ENCODE data around the gene ALPK3. TPM values are rescaled to one million over a fixed set of nuclear protein-coding genes. Genes with fewer than 3 reads are reported as not detected.

The ALPK3 gene
- total RNA-seq, 6 experiments from 2014 or later: 0.05 to 0.60 (median 0.26) TPM

DNA sequence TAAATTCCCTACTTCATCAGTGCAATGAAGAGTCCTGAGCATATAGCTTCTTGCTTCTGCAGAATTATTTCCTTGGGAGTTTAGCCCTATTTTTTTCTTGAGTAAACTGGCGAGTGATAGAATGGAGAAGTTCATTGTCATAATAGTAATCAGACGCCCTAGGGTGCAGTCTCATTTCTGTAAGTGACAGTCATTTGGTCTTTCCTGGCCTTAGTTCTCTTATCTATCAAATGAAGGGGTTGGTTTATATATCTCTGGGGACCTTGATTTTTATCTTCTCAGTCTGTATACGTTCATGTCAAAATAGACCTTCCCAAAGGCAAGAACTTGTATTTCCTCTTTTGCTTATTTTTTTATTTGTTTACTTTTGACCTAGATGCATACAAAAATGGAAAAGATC is 9.9 kb upstream of the ALPK3 start:
- Mint-ChIP-seq H3K4me1 (ENCODE audit: low read depth) (peaks cover 25% of the 10 kb centered on the region), H3K9me3 (no peaks in the 10 kb centered on the region)

DNA sequence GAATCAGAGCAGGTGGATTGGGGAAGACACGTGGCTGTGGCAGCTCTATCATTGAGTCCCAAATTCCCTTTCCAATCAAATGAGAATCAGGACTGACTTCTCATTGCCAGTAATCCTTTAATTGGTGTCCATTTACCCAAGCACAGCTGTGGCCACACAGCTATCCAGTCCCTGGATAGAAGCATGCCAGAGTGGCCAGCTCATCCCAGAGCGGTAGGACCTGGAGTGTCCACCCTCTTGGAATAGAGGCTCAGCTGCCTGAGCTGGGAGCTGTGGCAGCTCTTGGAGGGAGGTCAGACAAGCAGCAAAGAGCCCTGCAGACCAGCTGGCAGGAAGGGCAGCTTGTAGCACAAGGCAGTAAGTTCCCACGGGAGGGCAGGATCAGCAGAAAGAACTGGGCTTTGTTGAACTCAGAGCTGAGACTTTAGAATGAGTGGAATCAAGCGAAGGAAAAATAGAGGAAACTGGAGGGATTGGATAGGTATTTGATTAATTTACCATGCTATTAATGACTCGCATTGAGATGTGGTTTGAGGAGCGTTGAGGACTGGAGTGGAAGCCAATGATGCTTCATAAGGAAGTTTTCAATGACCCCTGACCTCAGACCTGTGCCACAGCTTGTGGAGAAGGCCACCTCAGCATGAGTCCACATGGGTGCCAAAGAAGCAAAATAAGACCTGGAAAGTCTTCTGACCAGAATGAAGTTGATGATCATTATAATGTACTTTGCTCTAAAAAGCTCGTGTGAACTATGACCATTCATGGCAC is 6.9 kb upstream of the ALPK3 start:
- peaks cover 10% of the 10 kb centered on the region for H3K36me3 Mint-ChIP-seq (ENCODE audit: low read depth)
- peaks cover 5% of the 10 kb centered on the region; the same call in 1 of the 2 replicates for H3K27me3 Mint-ChIP-seq (ENCODE audit: insufficient read depth)
- DNase-seq: peak; percentile 60
- H3K27ac Mint-ChIP-seq: peak overlapping the region; percentile 60; the same call in 1 of the 2 replicates
- no peaks in the 10 kb centered on the region for H3K9me3 Mint-ChIP-seq
- TF ChIP-seq, protein P1, sequence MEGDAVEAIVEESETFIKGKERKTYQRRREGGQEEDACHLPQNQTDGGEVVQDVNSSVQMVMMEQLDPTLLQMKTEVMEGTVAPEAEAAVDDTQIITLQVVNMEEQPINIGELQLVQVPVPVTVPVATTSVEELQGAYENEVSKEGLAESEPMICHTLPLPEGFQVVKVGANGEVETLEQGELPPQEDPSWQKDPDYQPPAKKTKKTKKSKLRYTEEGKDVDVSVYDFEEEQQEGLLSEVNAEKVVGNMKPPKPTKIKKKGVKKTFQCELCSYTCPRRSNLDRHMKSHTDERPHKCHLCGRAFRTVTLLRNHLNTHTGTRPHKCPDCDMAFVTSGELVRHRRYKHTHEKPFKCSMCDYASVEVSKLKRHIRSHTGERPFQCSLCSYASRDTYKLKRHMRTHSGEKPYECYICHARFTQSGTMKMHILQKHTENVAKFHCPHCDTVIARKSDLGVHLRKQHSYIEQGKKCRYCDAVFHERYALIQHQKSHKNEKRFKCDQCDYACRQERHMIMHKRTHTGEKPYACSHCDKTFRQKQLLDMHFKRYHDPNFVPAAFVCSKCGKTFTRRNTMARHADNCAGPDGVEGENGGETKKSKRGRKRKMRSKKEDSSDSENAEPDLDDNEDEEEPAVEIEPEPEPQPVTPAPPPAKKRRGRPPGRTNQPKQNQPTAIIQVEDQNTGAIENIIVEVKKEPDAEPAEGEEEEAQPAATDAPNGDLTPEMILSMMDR (IDR thresholded peaks at IDR 0.05): no peak
- H3K4me1 Mint-ChIP-seq (ENCODE audit: low read depth): peaks cover 25% of the 10 kb centered on the region
- H3K4me3 Mint-ChIP-seq: peak overlapping the region; percentile 23

More for the DNA sequence above, 9.9 kb upstream of the ALPK3 start:
- H3K27me3 Mint-ChIP-seq (ENCODE audit: insufficient read depth): no peaks in the 10 kb centered on the region; the same call in none of the 2 replicates
- no peak overlapping the region for H3K27ac Mint-ChIP-seq
- peaks cover 29% of the 10 kb centered on the region for H3K36me3 Mint-ChIP-seq (ENCODE audit: low read depth)
- no peak for DNase-seq
- TF ChIP-seq, protein P1 (IDR thresholded peaks at IDR 0.05): no peak
- no peak overlapping the region for H3K4me3 Mint-ChIP-seq

DNA sequence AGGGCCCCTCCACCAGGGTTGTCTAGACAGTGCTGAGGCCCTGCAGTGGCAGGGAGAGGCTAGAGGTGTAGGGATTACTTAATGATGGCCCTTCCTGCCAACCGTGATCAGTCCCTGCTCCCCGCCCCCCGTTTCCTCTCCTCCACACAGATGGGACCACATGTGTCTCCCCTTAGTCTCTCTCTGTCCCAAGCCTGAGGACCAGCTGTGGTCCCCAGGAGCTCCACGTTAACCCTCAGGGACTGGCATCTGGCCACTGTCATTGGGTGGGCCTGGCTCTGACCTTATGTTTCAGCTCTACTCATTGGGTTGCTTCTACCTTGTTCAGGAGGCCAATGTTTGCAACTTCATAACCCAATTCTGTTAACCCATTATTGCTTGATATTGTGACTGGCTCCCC is 6.0 kb upstream of the ALPK3 start:
- Mint-ChIP-seq H3K4me3 (no peak overlapping the region), H3K27me3 (ENCODE audit: insufficient read depth) (peaks cover 5% of the 10 kb centered on the region; the same call in 1 of the 2 replicates), H3K4me1 (ENCODE audit: low read depth) (peaks cover 25% of the 10 kb centered on the region), H3K27ac (no peak overlapping the region), H3K36me3 (ENCODE audit: low read depth) (peaks cover 9% of the 10 kb centered on the region; the same call in 1 of the 2 replicates), H3K9me3 (no peaks in the 10 kb centered on the region)
- no peak for DNase-seq
- TF ChIP-seq, protein P1 (IDR thresholded peaks at IDR 0.05): no peak

DNA sequence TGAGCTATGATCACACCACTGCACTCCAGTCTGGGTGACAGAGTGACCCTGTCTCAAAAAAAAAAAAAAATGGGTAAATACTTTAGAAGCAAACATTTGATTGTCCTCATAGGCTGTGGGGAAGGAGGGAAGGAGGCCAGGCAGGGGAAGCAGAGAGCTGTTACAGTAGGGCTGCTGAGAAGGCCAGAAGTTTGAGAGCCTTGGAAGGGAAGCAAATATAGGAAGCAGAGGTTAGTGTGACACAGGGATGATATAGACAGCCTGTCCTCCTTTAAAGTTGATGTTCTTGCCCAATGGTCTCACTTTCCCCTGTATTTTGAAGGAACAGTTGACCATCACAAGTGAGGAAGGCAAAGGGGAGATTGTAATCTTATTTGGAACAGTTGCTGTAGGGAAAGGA is 5.3 kb upstream of the ALPK3 start:
- TF ChIP-seq, protein P1 (IDR thresholded peaks at IDR 0.05): no peak
- Mint-ChIP-seq H3K4me3 (no peak overlapping the region), H3K27me3 (ENCODE audit: insufficient read depth) (peaks cover 7% of the 10 kb centered on the region; the same call in 1 of the 2 replicates), H3K27ac (no peak overlapping the region; the same call in 1 of the 2 replicates), H3K36me3 (ENCODE audit: low read depth) (peaks cover 9% of the 10 kb centered on the region; the same call in 1 of the 2 replicates), H3K9me3 (no peaks in the 10 kb centered on the region), H3K4me1 (ENCODE audit: low read depth) (peaks cover 25% of the 10 kb centered on the region)
- no peak for DNase-seq

DNA sequence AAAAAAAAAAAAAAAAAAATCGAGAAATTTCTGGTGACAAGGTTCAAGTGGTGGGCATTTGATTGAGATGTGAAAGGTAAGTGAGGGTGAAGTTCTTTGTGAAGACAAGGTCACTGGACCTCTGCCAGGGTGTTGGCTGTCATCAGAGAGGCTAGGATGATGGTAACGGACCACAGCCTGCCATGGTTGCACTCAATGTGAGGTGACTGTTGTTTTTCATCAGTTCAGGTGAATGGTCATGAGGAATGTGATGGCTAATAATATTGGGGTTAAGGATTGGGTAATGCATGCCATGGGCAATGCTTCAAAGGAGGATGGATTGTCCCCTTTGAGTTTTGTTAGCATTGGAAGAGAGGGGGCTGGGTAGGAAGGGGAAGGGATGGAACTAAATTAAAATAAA is 4.3 kb upstream of the ALPK3 start:
- DNase-seq: no peak
- H3K27me3 Mint-ChIP-seq (ENCODE audit: insufficient read depth): peaks cover 7% of the 10 kb centered on the region; the same call in 1 of the 2 replicates
- peaks cover 25% of the 10 kb centered on the region for H3K4me1 Mint-ChIP-seq (ENCODE audit: low read depth)
- TF ChIP-seq, protein P1 (IDR thresholded peaks at IDR 0.05): no peak
- peaks cover 9% of the 10 kb centered on the region; the same call in 1 of the 2 replicates for H3K36me3 Mint-ChIP-seq (ENCODE audit: low read depth)
- H3K9me3 Mint-ChIP-seq: no peaks in the 10 kb centered on the region
- no peak overlapping the region for H3K4me3 Mint-ChIP-seq
- H3K27ac Mint-ChIP-seq: no peak overlapping the region

Measured in HFFc6 (cell line).